HCT116 (cell line): ENCODE measurements around the gene PFDN2. TPM values are rescaled to one million over a fixed set of nuclear protein-coding genes. Genes with fewer than 3 reads are reported as not detected.

ENCODE experiments used
- ATAC-seq: fragments of 200-7000 bp; cut with Tn5 transposase; 2 replicates; pipeline ENCODE4 v1.9.1; 2020; ENCODE audit warnings: mild to moderate bottlenecking, moderate library complexity
- BruUV-seq: library from RNA; stranded (reverse); fragments of 400-500 nt; replicated peaks from 2 replicates; lab custom pipeline; 2021; lab: Mats Ljungman, UMichigan
- CTCF ChIA-PET: fragments of 300-600 bp; sonication (Branson Sonifier 250); formaldehyde crosslinking; loops from one replicate; lab custom pipeline; 2021; ENCODE audit warnings: antibody characterized with exemption; lab: Charles Lee
- POLR2A ChIA-PET: fragments of 300-600, 350-600 bp; sonication (Branson Sonifier 250); formaldehyde crosslinking; loops from one replicate; lab custom pipeline; 2021; ENCODE audit warnings: antibody characterized with exemption; lab: Charles Lee
- RAD21 ChIA-PET, 2 experiments: fragments of 300-600 bp; sonication (Branson Sonifier 250); formaldehyde crosslinking; loops; one replicate each; lab custom pipeline; 2023; ENCODE audit warnings: low total read pairs in 2 of 2; ENCODE audit not compliant: uncharacterized antibody in 2 of 2, unreplicated experiment in 2 of 2, low non-redundant PET in 1 of 2; lab: Charles Lee
- DNase-seq: peaks from one replicate; pipeline ENCODE4 v3.0.0-alpha.2; 2010; ENCODE audit warnings: low read depth, low spot score
- H2AFZ ChIP-seq: fragments of 200-600 bp; shearing (Covaris generic), sonication (generic); 2 replicates; pipeline ENCODE4 v1.6.1; 2017; ENCODE audit warnings: low read depth, mixed run types, mixed read lengths, antibody characterized with exemption, low read length; ENCODE audit not compliant: poor library complexity, severe bottlenecking
- H3K27ac ChIP-seq: 2 replicates; pipeline ENCODE4 v1.5.1; 2012; ENCODE audit warnings: low read depth, low read length
- H3K27me3 ChIP-seq: fragments of 200-600 bp; sonication (generic); 2 replicates; pipeline ENCODE4 v1.6.1; 2016; ENCODE audit warnings: mixed run types, low read length, mixed read lengths; ENCODE audit not compliant: insufficient read depth
- H3K36me3 ChIP-seq, 2 experiments: fragments of 200-500 bp in 1 of 2; fragments of 200-600 bp in 1 of 2; sonication (Bioruptor generic) in 1 of 2; sonication (generic) in 1 of 2; 2 replicates each; pipeline versions ENCODE4 v1.5.1 to v1.6.1; 2014 to 2016; ENCODE audit warnings: low read length in 2 of 2, inconsistent platforms in 1 of 2, mixed read lengths in 1 of 2, mixed run types in 1 of 2; ENCODE audit not compliant: insufficient read depth in 2 of 2, control insufficient read depth in 1 of 2
- H3K4me1 ChIP-seq, 2 experiments: fragments of 200-600 bp in 1 of 2; sonication (generic) in 1 of 2; 2 replicates each; pipeline versions ENCODE4 v1.5.1 to v1.6.1; 2012 to 2017; ENCODE audit warnings: low read length in 2 of 2, inconsistent platforms in 1 of 2, mild to moderate bottlenecking in 1 of 2, mixed read lengths in 1 of 2, mixed run types in 1 of 2, moderate library complexity in 1 of 2; ENCODE audit not compliant: insufficient read depth in 2 of 2, control insufficient read depth in 1 of 2
- H3K4me2 ChIP-seq: fragments of 200-600 bp; sonication (generic); 2 replicates; pipeline ENCODE4 v1.6.1; 2017; ENCODE audit warnings: mixed run types, low read length, mixed read lengths
- H3K4me3 ChIP-seq, 2 experiments: fragments of 200-600 bp in 1 of 2; sonication (generic) in 1 of 2; replicated peaks in 1 of 2; 2 replicates each; pipeline ENCODE4 v1.5.1; 2011 to 2016; ENCODE audit warnings: low read length in 2 of 2, control low read depth in 1 of 2, low read depth in 1 of 2, mild to moderate bottlenecking in 1 of 2, mixed read lengths in 1 of 2, mixed run types in 1 of 2
- H3K79me2 ChIP-seq: fragments of 200-600 bp; sonication (generic); 2 replicates; pipeline ENCODE4 v1.6.1; 2017; ENCODE audit warnings: mild to moderate bottlenecking, mixed run types, low read length, moderate library complexity, mixed read lengths; ENCODE audit not compliant: insufficient read depth
- H3K9ac ChIP-seq: fragments of 200-600 bp; sonication (generic); 2 replicates; pipeline ENCODE4 v1.6.1; 2016; ENCODE audit warnings: low read length, mixed read lengths
- H3K9me2 ChIP-seq: fragments of 200-600 bp; sonication (generic), shearing (Covaris generic); 2 replicates; pipeline ENCODE4 v1.6.1; 2017; ENCODE audit warnings: mixed run types, mild to moderate bottlenecking, moderate library complexity; ENCODE audit not compliant: insufficient read depth
- H3K9me3 ChIP-seq, 2 experiments: fragments of 200-500 bp in 1 of 2; fragments of 200-600 bp in 1 of 2; sonication (Bioruptor generic) in 1 of 2; sonication (generic) in 1 of 2; 2 replicates each; pipeline ENCODE4 v1.6.1; 2014 to 2017; ENCODE audit warnings: low read length in 2 of 2, mixed read lengths in 2 of 2, inconsistent platforms in 1 of 2, low read depth in 1 of 2, mild to moderate bottlenecking in 1 of 2, mixed run types in 1 of 2, moderate library complexity in 1 of 2; ENCODE audit not compliant: control insufficient read depth in 1 of 2, insufficient read depth in 1 of 2
- H4K20me1 ChIP-seq: fragments of 200-600 bp; sonication (generic), shearing (Covaris generic); 2 replicates; pipeline ENCODE4 v1.6.1; 2017; ENCODE audit warnings: mixed run types, mild to moderate bottlenecking, moderate library complexity; ENCODE audit not compliant: insufficient read depth
- CEBPB ChIP-seq: IDR thresholded peaks from 2 replicates; pipeline ENCODE4 v1.6.1; 2012; ENCODE audit warnings: low read depth
- EZH2 ChIP-seq: fragments of 200-600 bp; sonication (generic); IDR thresholded peaks from 2 replicates; pipeline ENCODE4 v1.6.1; 2017; ENCODE audit warnings: antibody characterized with exemption, mixed run types
- EZH2phosphoT487 ChIP-seq: fragments of 200-600 bp; IDR thresholded peaks from 2 replicates; pipeline ENCODE4 v1.6.1; 2018; ENCODE audit warnings: antibody characterized with exemption, borderline replicate concordance
- FOSL1 ChIP-seq: IDR thresholded peaks from 2 replicates; pipeline ENCODE4 v1.6.1; 2012; ENCODE audit warnings: low read depth
- POLR2A ChIP-seq: IDR thresholded peaks from 2 replicates; pipeline ENCODE4 v1.7.0; 2011; ENCODE audit warnings: borderline replicate concordance; ENCODE audit not compliant: insufficient read depth, insufficient read length; ENCODE audit errors: extremely low read depth
- POLR2AphosphoS5 ChIP-seq: IDR thresholded peaks from 2 replicates; pipeline ENCODE4 v1.6.1; 2011; ENCODE audit warnings: mild to moderate bottlenecking, low read depth, low read length, moderate library complexity
- SIN3A ChIP-seq: IDR thresholded peaks from 2 replicates; pipeline ENCODE4 v1.6.1; 2012; ENCODE audit warnings: low read depth
- SP1 ChIP-seq: IDR thresholded peaks from 2 replicates; pipeline ENCODE4 v1.6.1; 2012; ENCODE audit warnings: low read depth
- SRF ChIP-seq: IDR thresholded peaks from 2 replicates; pipeline ENCODE4 v1.6.1; 2012; ENCODE audit warnings: low read depth
- ZFX ChIP-seq: fragments of 450-650 bp; IDR thresholded peaks from 2 replicates; pipeline ENCODE4 v1.6.1; 2017
- intact Hi-C: fragments of 100-400 bp; cut with micrococcal nuclease; formaldehyde crosslinking; loops from 2 replicates; pipeline ENCODE4 v1.10.0; 2022
- total RNA-seq: library from RNA; stranded (reverse); gene quantifications from one replicate; pipeline ENCODE4 v1.2.1, GENCODE V29; 2021; ENCODE audit not compliant: unreplicated experiment
- TF ChIP-seq, protein P1 (sequence below): IDR thresholded peaks from 2 replicates; pipeline ENCODE4 v1.6.1; 2012
- TF ChIP-seq, protein P2 (sequence below), 3 experiments: fragments of 200-600 bp in 1 of 3; sonication (generic) in 1 of 3; IDR thresholded peaks in 2 of 3; conservative IDR thresholded peaks in 1 of 3; 2 replicates each; pipeline ENCODE4 v1.5.1; 2012 to 2017; ENCODE audit warnings: low read depth in 2 of 3, low read length in 2 of 3, antibody characterized with exemption in 1 of 3, borderline replicate concordance in 1 of 3, control low read depth in 1 of 3, mild to moderate bottlenecking in 1 of 3, mixed read lengths in 1 of 3, mixed run types in 1 of 3, moderate library complexity in 1 of 3; ENCODE audit not compliant: insufficient read depth in 1 of 3
- TF ChIP-seq, protein P3 (sequence below): IDR thresholded peaks from 2 replicates; pipeline ENCODE4 v1.6.1; 2012; ENCODE audit warnings: low read depth

PFDN2 gene
- total RNA-seq, 1 experiment from 2014 or later = 179 TPM

DNA sequence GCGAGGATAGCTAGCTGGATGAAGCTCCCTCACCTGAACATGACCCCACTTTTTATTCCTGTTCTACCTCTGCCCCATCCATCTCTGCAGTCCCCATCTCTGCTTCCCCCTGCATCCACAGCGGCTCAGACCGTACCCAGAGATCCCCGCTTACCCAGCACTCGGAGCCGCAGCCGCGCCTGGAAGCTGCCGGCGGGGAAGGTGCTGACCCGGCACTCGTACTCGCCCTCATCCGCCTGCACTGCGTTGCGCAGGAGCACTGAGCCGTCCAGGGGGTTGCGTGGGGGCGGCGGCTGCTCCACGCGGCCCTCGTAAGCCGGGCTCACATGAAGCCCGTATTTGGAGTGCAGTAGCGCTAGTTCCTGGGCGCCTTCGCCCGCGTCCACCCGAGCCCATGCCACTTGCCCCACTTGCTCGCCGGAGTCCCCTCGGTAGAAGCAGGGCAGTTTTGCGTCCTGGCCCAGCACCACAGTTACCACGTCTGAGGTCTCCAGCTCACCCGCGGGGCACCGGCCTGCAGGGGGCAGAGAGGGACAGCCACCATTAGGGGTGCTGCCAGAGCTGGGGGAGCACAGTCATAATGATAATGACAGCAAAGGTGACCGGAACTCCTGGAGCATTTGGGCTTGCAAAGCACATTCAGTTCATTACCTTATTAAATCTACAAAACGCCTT, 38.3 kb downstream of the PFDN2 start:
- RAD21 ChIA-PET = no interaction called here
- Histone ChIP-seq H3K27ac (no peak overlapping the region), H3K4me1 (peaks cover 25 to 62% of the 10 kb centered on the region in 2 experiments), H3K79me2 (no peaks in the 10 kb centered on the region)
- CTCF ChIA-PET = no interaction called here
- TF ChIP-seq EZH2 (no peak), POLR2A (no peak), SP1 (no peak), POLR2AphosphoS5 (no peak), ZFX (no peak)
- TF ChIP-seq, protein P1, sequence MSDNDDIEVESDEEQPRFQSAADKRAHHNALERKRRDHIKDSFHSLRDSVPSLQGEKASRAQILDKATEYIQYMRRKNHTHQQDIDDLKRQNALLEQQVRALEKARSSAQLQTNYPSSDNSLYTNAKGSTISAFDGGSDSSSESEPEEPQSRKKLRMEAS = no peak
- TF ChIP-seq, protein P2, sequence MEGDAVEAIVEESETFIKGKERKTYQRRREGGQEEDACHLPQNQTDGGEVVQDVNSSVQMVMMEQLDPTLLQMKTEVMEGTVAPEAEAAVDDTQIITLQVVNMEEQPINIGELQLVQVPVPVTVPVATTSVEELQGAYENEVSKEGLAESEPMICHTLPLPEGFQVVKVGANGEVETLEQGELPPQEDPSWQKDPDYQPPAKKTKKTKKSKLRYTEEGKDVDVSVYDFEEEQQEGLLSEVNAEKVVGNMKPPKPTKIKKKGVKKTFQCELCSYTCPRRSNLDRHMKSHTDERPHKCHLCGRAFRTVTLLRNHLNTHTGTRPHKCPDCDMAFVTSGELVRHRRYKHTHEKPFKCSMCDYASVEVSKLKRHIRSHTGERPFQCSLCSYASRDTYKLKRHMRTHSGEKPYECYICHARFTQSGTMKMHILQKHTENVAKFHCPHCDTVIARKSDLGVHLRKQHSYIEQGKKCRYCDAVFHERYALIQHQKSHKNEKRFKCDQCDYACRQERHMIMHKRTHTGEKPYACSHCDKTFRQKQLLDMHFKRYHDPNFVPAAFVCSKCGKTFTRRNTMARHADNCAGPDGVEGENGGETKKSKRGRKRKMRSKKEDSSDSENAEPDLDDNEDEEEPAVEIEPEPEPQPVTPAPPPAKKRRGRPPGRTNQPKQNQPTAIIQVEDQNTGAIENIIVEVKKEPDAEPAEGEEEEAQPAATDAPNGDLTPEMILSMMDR (IDR thresholded peaks at IDR 0.05 in 2 of 3, conservative IDR thresholded peaks at IDR 0.05 in 1 of 3; ENCODE audit: borderline replicate concordance in 1 of 3, insufficient read depth in 1 of 3, low read depth in 2 of 3, low read length in 2 of 3) = 0 out of 6 replicates have a peak, but pooled peaks of 1 of the 3 experiments have one; percentile 17
- TF ChIP-seq, all 23 proteins: peak for 1
- Histone ChIP-seq H3K9me2 (no peaks in the 10 kb centered on the region), H3K27me3 (no peaks in the 10 kb centered on the region), H3K9ac (no peak overlapping the region), H3K9me3 (no peaks in the 10 kb centered on the region), H3K4me2 (no peak overlapping the region), H3K4me3 (no peak overlapping the region), H4K20me1 (no peaks in the 10 kb centered on the region), H3K36me3 (no peaks in the 10 kb centered on the region), H2AFZ (no peak overlapping the region)
- no peak for ATAC-seq
- intact Hi-C loops = no loop called here
- POLR2A ChIA-PET = no interaction called here
- BruUV-seq = no TSS peak
- no peak for DNase-seq

DNA sequence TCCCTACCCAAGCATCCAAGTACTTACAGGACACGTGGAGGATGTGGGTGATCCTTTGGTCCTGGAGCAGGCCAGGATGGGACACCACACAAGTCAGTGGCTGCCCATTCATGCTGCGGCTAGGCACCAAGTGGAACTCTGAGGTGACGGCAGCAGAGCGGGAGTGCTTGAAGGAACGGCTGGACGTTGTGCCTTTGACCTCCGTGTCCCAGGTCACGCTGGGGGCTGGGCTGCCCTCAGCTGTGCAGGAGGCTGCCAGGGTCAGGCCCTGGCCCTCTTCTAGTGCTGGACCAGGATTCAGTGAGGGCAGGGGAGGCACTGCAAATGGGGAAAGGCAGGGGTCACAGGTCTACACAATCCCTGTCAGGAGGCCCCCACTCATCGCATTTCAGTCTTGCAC, 40.4 kb downstream of the PFDN2 start:
- Histone ChIP-seq H4K20me1 (no peaks in the 10 kb centered on the region), H3K4me1 (peaks cover 5 to 52% of the 10 kb centered on the region in 2 experiments; a peak in 3 of 4 replicates), H3K9me3 (no peaks in the 10 kb centered on the region), H2AFZ (no peak overlapping the region), H3K79me2 (no peaks in the 10 kb centered on the region), H3K27ac (no peak overlapping the region), H3K27me3 (no peaks in the 10 kb centered on the region), H3K9me2 (no peaks in the 10 kb centered on the region), H3K9ac (no peak overlapping the region), H3K4me2 (no peak overlapping the region), H3K4me3 (no peak overlapping the region), H3K36me3 (no peaks in the 10 kb centered on the region)
- no peak for ATAC-seq
- no TSS peak for BruUV-seq
- ChIA-PET POLR2A (no interaction called here), CTCF (no interaction called here), RAD21 (no interaction called here)
- no peak for DNase-seq
- intact Hi-C loops = no loop called here
- TF ChIP-seq CEBPB (no peak), ZFX (no peak), POLR2A (no peak), SRF (no peak), SIN3A (no peak), FOSL1 (no peak), SP1 (no peak), EZH2phosphoT487 (no peak)
- TF ChIP-seq, protein P3, sequence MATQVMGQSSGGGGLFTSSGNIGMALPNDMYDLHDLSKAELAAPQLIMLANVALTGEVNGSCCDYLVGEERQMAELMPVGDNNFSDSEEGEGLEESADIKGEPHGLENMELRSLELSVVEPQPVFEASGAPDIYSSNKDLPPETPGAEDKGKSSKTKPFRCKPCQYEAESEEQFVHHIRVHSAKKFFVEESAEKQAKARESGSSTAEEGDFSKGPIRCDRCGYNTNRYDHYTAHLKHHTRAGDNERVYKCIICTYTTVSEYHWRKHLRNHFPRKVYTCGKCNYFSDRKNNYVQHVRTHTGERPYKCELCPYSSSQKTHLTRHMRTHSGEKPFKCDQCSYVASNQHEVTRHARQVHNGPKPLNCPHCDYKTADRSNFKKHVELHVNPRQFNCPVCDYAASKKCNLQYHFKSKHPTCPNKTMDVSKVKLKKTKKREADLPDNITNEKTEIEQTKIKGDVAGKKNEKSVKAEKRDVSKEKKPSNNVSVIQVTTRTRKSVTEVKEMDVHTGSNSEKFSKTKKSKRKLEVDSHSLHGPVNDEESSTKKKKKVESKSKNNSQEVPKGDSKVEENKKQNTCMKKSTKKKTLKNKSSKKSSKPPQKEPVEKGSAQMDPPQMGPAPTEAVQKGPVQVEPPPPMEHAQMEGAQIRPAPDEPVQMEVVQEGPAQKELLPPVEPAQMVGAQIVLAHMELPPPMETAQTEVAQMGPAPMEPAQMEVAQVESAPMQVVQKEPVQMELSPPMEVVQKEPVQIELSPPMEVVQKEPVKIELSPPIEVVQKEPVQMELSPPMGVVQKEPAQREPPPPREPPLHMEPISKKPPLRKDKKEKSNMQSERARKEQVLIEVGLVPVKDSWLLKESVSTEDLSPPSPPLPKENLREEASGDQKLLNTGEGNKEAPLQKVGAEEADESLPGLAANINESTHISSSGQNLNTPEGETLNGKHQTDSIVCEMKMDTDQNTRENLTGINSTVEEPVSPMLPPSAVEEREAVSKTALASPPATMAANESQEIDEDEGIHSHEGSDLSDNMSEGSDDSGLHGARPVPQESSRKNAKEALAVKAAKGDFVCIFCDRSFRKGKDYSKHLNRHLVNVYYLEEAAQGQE = no peak
